Measurements from ENCODE around the gene GTF2IRD1. TPM values are rescaled to one million over a fixed set of nuclear protein-coding genes. Genes with fewer than 3 reads are reported as not detected.
A peak's percentile ranks its signal among the peaks of the same experiment; 100 is the strongest.
"Not testable (repeated sequence)": the region's sequence is repeated elsewhere in the genome, so short reads cannot be mapped to it uniquely, and the experiment has no call there.

The GTF2IRD1 gene
- total RNA-seq, 1 experiment from 2014 or later = 14.0 TPM

DNA sequence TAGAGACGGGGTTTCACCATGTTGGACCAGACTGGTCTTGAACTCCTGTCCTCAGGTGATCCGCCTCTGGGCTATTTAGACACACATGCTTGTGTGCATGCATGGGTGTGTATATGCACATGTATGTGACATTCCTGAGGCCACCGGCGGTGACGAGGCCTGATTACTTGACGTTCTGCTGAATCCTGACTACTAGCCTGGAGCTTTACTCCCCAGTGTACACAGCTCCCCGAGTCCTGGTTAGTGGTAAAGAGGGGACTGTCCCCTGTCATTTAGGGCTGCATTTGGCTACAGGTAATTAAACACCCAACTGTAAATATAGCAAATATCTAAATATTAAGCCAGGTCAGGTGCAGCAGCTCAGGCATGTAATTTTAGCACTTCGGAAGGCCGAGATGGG lies 14.2 kb downstream of the GTF2IRD1 start:
- DNase-seq (ENCODE audit: low read depth) = no peak

DNA sequence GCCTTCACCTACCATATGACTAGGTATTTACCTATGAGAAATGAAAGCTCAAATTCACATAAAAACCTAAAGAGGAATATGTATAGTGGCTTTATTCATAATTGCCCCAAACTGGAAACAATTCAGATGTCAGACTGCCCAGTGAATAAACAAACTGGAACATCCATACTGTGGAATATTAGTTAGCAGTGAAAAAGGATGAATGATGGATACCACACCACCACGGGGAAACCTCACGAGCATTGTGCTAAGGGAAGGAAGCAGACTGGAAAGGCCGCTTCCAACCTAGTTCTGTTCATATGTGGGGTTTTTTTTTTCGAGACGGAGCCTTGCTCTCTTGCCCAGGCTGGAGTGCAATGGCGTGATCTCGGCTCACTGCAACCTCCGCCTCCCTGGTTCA lies 16.8 kb downstream of the GTF2IRD1 start:
- no peak for DNase-seq (ENCODE audit: low read depth)

DNA sequence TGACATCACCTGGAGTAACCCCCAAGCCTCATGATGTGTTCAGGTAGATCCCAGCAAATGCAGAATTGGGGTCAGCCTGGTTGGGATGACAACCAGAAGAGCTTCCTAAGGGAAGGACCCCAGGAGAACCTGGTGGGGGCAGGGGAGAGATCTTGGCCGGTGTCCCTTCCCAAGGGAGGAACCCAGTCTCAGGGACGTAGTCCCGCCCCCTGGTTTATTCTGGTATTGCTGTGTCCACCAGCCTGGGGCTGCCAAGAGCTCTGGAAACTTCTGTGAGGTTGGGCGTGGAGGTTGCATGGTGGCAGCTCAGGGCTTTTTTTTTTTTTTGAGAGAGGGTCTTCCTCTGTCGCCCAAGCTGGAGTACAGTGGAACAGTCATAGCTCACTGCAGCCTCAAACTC lies 19.4 kb downstream of the GTF2IRD1 start:
- DNase-seq (ENCODE audit: low read depth) = no peak

DNA sequence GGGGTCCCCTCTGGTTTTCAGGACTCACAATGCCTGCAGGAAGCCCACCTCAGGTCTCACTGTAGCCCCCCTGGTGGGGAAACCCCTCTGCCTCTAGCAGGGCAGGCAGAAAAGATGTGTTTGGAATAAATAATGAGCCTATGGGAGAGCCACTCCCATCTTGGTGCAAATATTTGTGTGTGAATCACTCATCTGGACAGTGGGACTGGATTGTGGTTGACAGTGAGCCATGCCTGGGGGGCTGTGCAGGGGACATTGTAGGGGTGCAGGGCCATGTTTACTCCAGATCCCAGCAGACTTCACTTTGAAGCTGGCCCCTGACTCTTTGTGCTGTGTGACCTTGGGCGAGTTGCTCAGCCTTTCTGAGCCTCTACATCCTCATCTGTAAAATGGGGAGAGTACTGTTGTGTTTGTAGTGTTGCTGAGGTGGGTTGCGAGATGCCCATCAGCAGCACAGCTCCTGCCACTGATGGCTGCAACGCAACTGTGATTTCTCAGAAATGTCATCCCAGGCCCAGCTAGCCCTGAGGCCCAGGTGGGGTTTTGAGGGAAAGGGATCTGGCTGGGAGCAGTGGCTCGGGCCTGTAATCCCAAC lies 20.7 kb downstream of the GTF2IRD1 start:
- peak; percentile 15 for DNase-seq (ENCODE audit: low read depth)

DNA sequence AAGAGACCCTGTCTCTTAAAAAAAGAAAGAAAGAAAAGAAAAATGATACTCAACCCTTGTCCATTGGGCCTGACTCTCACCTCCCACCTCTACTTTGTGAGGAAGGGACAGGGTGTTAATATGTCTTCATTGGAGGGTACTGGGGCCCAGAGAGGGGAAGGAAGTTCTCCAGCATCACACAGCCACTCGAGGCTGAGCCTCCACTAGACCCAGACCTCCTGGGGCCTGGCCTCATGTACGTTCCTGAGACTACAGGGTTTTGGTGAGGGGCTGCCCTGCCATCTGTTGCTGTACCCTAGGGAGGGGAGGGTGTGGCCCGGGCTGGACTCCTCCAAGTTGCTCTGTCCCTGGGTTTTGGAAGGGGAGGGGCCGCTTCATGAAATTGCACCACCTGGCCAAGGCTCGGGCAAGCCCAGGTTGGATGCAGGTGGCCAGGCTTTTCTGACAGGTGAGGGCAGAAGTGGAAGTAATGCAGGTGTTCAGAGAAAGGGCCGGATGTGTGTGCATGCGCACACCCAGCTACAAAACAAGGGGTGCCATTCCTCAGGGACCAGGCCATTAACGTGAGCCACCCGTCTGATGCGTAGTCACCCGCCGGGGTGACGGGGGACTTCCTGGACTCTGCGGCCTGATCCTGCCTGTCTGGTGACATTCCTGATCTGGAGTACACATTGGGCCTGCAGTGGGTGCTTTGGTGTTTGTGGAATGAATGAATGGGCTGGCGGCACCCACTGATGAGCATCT lies 21.7 kb downstream of the GTF2IRD1 start:
- no peak for DNase-seq (ENCODE audit: low read depth)

DNA sequence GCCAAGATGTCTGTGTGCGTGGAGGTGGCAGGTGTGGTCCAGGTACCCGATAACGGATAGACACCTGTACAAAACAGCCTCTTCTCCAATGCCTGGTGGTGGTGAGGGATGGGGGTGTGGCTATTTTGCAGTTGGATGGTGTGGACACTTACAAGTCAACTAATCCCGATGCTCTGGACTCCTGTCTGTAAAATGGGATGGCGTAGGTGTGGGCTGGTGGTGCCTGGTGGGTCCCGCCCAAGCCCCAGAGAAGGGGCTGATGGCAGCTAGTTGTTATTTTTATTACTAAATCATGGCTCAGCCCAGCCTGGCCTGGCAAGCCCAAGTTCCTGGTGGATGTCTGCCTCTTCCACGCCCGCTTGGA lies 22.3 kb downstream of the GTF2IRD1 start:
- DNase-seq (ENCODE audit: low read depth) = no peak

DNA sequence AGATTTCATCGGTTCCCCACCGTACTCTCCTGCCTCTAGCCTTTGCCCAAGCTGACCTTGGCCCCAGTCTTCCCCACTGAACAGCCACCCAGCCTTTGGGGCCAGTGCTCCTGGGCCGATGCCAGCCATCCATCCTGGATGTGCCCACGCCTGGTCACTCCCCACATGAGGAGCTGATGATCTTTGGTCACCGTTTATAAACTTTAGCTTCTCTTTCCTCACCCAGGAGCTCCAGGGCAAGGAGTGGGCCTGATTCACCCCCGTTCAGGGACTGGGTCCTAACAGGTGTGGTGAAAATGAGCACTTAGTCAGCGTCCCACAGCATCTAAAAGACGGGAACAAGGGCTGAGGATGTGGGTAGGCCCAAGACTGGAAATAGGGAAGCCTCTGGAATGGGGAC lies 22.9 kb downstream of the GTF2IRD1 start:
- DNase-seq (ENCODE audit: low read depth) = no peak

DNA sequence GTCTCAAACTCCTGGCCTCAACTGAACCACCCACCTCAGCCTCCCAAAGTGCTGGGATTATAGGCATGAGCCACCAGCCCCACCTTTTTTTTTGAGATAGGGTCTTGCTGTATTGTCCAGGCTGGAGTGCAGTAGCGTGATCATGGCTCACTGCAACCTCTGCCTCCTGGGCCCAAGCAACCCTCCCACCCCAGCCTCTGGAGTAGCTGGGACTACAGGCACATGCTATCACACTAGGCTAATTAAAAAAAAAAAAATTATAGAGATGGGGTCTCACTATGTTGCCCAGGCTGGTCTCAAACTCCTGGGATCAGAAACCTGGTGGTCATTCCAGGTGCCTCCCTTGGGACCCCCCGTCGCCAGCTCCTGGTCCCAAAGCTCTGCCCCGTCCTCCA lies 25.0 kb downstream of the GTF2IRD1 start:
- DNase-seq (ENCODE audit: low read depth) = no peak

DNA sequence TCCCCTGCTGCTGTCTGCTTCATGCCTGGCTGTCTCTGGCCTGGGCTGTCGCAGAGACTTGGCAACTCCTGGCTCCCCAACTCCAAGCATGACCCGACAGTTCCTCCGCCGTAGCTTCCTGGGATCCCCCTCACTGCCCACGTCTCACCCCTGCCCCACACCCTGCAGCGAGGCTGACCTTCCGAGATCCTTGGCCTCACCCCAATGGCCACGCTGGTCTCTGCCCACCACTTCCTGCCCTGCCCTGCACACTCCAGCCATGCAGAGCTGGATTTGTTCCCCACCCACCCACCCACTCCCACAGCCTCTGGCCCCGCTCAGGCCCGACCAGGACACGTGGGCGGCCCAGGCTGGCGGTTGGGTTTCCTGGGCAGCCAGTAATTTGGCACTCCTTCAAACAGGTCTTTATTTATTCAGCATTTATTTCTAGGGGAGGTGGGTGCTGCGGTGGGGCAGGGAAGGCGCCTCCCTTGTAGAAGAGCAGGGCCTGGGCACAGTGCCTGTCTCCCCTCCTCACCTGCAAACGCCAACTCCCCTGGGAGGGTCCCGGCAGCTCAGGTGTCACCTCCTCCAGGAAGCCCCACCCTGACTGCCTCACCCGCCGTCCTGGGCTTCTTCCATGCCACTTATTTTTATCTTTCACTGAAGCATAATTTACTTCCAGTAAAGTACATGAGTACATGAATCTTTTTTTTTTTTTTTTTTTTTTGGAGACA lies 25.5 kb downstream of the GTF2IRD1 start:
- DNase-seq (ENCODE audit: low read depth) = no peak

DNA sequence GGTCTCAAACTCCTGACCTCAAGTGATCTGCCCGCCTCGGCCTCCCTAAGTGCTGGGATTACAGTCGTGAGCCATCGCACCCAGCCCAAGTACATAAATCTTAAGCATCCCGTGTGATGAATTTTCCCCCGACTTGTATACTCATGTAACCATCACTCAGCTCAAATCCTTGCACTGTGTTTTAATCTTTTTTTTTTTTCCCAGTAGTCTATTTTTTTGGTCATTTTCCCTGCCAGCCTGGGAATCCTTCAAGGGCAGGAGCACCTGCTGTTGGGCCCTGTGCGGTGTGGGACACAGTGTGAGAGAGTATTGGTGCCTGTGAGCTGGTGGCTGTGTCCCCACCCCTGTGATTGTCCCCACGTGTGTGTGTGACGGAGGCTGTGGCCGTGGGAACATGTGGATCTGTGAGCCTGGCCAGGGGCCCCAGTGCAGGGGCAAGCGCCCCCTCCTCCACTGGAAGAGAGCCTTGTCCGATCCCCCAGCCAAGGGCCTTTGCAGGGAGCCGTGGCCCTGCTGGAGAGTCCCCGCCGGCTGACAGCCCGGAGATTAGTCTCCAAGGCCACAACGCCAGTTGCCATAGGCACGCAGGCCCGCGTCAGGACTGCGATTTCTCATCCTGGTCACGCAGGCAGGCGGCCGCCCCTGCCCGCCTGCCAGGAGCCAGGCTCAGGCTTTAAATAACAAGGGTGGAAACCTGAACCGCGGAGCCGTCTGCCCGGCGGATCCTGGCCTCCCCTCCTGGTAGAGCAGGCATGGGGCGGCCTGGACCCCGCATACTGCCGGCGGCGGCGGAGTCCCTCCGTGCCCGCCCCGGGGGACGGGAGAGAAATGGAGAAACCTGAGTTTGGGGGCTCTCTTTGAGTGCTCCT lies 26.5 kb downstream of the GTF2IRD1 start:
- DNase-seq (ENCODE audit: low read depth) = no peak

DNA sequence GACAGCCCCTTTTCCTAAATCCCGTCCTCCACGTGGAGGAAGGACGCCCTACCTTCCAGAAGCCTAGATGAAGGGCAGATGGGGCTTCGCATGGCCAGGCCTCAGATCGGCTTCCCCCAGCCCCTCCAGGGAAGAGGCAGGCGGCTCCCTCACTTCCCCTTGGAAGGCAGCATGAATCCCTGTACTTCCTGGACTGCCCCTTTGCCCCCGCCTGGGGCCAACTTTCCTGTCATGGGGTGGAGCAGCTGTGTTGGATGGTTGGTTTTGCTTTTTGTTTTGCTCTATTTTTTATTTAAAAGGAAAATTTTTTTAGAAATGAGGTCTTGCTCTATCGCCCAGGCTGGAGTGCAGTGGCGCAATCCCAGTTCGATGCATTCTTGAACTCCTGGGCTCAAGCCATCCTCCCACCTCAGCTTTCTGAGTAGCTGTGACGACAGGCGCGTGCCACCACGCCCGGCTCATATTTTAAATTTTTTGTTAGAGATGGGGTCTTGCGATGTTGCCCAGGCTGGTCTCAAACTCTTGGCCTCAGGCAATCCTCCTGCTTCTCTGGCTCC lies 27.2 kb downstream of the GTF2IRD1 start:
- no peak for DNase-seq (ENCODE audit: low read depth)

DNA sequence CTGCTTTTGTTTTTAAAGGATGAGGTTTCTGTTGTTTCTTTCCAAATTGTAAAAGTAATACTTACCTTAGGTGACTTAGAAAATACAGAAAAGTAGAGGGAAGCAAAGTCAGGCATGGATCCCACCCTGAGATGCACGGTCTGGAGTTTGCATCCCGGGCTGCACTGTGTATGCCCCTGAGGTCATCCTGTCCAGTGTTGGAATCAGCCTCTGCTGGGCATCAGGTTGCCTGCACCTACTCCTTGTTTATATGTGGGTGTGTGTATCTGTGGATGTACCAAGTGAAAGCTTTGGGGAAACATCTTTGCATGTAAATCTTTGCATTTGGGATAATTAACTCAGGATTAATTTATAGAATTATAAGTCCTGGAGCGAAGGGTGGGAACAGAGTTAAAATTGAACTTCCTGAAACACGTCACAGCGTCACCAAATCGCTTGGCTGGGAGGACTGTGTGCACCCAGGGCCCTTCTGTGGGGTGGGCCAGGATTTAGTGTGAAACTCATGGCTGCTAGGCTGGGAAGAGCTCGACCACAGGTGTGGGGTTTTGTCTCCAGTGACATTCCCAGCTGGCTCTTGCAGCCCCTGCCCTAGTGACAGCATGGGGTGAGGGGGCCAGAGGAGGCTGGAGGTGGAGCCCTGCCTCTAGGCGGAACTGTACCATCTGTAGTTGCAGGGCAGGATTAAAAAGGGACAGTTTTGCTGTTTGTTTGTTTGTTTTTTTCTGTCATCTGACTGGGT lies 27.9 kb downstream of the GTF2IRD1 start:
- DNase-seq (ENCODE audit: low read depth) = no peak

DNA sequence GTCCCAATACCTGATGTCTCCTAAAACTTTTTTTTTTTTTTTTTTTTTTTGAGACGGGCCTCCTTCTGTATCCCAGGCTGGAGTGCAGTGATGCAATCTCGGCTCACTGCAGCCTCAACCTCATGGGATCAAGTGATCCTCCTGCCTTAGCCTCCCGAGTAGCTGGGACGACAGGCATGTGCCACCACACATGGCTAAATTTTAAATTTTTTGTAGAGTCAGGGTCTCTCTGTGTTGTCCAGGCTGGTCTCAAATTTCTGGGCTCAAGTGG lies 28.4 kb downstream of the GTF2IRD1 start:
- DNase-seq (ENCODE audit: low read depth) = no peak

DNA sequence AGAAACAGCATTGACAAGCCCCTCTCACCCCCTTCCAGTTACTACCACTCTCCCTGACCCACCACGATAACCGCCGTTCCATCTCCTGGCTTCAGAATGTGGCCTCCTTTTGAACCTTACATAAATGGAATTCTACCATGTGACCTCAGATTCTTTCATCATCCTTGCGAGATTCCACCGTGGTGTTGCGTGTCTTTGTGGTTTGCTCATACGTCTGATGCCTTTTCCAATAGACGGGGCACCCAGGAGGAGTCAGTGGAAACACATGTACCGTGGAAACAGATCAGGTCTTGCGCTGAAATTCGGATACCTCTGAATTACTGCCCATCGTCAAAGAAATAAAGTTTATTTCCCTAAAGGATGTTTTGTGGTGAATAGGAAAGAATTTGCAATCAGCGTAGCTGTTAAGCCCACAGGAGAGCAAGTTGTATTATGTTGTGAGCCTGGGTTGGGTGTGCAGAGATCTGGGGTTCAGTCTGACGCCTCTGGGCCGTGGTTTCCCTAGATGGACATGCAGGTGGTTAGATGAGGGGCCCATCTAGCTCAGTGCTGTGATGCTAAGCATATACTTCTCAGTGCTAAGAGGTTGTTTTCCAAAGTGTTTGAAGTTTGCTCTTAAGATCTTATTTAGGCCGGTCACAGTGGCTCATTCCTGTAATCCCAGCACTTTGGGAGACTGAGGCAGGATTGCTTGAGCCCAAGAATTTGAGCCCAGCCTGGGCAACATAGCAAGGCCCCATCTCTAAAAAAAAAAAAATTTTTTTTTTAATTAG lies 29.1 kb downstream of the GTF2IRD1 start:
- no peak for DNase-seq (ENCODE audit: low read depth)

DNA sequence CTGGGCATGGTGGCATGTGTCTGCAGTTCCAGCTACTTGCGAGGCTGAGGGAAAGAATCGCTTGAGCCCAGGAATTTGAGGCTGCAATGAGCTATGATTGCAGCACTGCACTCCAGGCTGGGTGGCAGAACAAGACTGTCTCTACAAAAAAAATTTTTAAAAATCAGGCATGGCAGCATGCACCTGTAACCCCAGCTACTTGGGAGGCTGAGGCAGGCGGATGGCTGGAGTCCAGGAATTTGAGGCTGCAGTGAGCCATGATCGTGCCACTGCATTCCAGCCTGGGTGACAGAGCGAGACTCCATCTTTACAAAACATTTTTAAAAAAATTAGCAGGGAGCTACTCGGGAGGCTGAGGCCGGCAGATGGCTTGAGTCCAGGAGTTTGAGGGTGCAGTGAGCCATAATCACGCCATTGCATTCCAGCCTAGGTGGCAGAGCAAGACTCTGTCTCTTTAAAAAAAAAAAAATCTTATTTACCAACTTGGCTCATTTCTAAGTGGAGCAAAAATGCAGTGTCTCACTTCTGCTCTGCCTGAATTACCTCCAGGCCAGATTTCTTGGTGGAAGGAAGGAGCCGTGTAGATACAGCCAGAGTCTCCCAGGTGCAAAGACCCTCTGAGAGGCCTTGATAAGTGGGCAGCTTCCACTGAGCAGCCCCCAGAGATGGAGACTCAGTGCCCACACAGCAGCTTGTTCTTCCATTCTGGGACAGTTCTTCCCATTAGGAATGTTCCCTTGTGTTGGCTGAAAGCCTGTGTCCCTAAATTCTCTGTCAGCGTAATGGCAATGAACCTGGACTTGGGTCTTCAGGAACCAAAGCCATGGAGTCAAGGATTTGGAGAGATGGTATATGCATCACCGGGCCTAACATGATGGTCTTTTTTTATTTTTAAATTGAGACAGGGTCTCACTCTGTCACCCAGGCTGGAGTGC lies 30.0 kb downstream of the GTF2IRD1 start:
- DNase-seq (ENCODE audit: low read depth) = no peak

DNA sequence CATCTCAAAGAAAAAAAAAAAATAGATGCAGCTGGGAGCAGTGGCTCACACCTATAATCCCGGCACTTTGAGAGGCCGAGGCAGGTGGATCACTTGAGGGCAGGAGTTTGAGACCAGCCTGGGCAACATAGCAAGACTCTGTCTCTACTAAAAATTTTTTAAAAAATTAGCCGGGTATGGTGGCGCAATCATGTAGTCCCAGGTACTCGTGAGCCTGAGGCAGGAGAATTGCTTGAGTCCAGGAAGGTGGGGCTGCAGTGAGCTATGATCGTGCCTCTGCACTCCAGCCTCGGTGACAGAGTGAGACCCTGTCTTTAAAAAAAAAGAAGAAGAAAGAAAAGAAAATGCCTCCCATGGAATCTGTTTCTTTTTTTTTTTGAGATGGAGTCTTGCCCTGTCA lies 31.9 kb downstream of the GTF2IRD1 start:
- DNase-seq (ENCODE audit: low read depth) = no peak

DNA sequence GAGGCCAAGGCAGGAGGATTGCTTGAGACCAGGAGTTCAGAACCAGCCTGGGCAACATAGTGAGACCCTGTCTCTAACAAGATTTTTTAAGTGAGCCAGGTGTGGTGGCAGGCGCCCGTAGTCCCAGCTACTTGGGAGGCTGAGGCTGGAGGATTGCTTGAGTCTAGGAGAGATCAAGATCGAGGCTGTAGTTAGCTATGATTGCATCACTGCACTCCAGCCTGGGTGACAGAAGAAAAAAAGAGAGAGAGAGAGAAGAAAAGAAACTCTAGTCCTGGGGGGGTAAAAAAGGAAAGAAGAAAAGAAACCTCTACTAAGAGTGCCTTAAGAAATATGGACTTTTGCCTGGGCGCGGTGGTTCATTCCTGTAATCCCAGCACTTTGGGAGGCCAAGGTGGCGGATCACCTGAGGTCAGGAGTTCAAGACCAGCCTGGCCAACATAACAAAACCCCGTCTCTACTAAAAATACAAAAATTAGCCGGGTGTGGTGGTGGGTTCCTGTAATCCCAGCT lies 34.9 kb downstream of the GTF2IRD1 start:
- DNase-seq (ENCODE audit: low read depth) = not testable (repeated sequence)

DNA sequence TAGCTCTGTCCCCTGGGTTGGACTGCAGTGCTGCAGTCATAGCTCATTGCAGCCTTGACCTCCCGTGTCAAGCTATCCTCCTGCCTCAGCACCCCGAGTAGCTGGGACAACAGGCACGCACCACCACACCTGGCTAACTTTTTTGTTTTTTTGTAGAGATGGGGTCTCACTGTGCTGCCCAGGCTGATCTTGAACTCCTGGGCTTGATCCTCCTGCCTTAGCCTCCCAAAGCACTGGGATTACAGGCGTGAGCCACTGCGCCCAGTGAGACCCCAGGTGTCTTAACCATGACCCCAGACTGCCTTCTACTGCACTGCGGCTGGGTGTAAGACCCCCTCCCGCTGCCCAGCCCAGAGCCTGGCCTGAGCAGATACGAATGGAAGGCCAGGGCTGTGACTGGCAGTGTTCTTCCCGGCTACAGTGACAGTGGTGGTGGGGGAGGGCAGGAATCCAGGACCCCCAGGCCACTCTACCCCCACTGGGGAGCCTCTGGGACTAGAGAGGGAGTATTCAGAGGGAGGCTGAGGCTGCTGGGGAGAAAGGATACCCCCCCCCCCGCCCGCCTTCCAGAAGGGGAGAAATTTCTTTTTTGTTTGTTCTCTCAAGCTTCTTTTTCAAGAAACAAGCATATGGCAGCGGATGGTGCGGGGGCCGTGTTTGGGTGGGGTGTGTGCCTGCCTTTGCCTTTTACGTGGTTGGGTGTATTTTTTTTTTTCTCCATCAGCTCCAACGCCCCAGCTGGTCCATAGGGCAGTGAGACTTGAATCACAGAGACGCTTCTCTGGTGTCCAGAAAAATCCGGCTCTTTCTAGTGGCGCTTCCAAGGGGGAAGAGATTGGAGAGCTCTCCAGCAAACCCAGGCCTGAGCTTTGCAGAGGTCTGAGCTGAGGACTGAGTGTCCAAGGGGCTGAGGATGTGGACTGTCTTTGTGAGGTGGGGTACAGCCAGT lies 36.6 kb downstream of the GTF2IRD1 start:
- no peak for DNase-seq (ENCODE audit: low read depth)

Measured in HT1080 (cell line).